SU-DHL-6 (cell line): ENCODE results near the gene CFAP161.

ENCODE experiments used
- H2AFZ ChIP-seq: fragments of 200-600 bp; sonication (generic); 2 replicates; pipeline ENCODE4 v1.6.1; 2014; ENCODE audit warnings: low read depth, mild to moderate bottlenecking, moderate library complexity, mixed read lengths, antibody characterized with exemption, low read length; ENCODE audit not compliant: severe bottlenecking
- H3F3A ChIP-seq: fragments of 200-600 bp; shearing (Covaris generic); 2 replicates; pipeline ENCODE4 v1.6.0; 2016; ENCODE audit warnings: antibody characterized with exemption, mild to moderate bottlenecking; ENCODE audit not compliant: insufficient read depth
- H3K27ac ChIP-seq: fragments of 200-600 bp; sonication (generic); 2 replicates; pipeline ENCODE4 v1.5.1; 2016; ENCODE audit warnings: low read depth, mild to moderate bottlenecking, low read length, moderate library complexity, mixed read lengths
- H3K27me3 ChIP-seq: fragments of 200-600 bp; sonication (generic), shearing (Covaris generic); 2 replicates; pipeline ENCODE4 v1.6.0; 2014; ENCODE audit warnings: mild to moderate bottlenecking, low read length
- H3K36me3 ChIP-seq: fragments of 200-600 bp; sonication (generic); 2 replicates; pipeline ENCODE4 v1.6.1; 2014; ENCODE audit warnings: mild to moderate bottlenecking, low read length, mixed read lengths
- H3K4me2 ChIP-seq: fragments of 300-600, 200-600 bp; shearing (Covaris generic), sonication (generic); 2 replicates; pipeline ENCODE4 v1.6.0; 2014; ENCODE audit warnings: low read length, low read depth, mild to moderate bottlenecking; ENCODE audit not compliant: poor library complexity, severe bottlenecking
- H3K4me3 ChIP-seq: fragments of 200-600 bp; sonication (generic); 2 replicates; pipeline ENCODE4 v1.5.1; 2014; ENCODE audit warnings: antibody characterized with exemption, low read length, mild to moderate bottlenecking, mixed read lengths; ENCODE audit not compliant: insufficient read depth, poor library complexity, severe bottlenecking
- H3K79me2 ChIP-seq: fragments of 200-600 bp; sonication (generic); 2 replicates; pipeline ENCODE4 v1.6.1; 2014; ENCODE audit warnings: mild to moderate bottlenecking, low read length, moderate library complexity; ENCODE audit not compliant: insufficient read depth
- H3K9ac ChIP-seq: fragments of 200-600 bp; sonication (generic); 2 replicates; pipeline ENCODE4 v1.7.0; 2014; ENCODE audit warnings: mild to moderate bottlenecking, low read length
- H3K9me2 ChIP-seq: fragments of 200-600 bp; sonication (generic); replicated peaks from 2 replicates; pipeline ENCODE4 v1.6.1; 2014; ENCODE audit warnings: low read length; ENCODE audit not compliant: insufficient read depth
- H3K9me3 ChIP-seq: fragments of 200-600 bp; sonication (generic); 2 replicates; pipeline ENCODE4 v1.6.1; 2014; ENCODE audit warnings: low read length, mixed read lengths; ENCODE audit not compliant: insufficient read depth
- H4K20me1 ChIP-seq: fragments of 200-600 bp; sonication (generic); 2 replicates; pipeline ENCODE4 v1.6.1; 2014; ENCODE audit warnings: low read depth, mild to moderate bottlenecking, antibody characterized with exemption, low read length, moderate library complexity, mixed read lengths
- EZH2phosphoT487 ChIP-seq: fragments of 200-600 bp; sonication (generic), shearing (Covaris generic); conservative IDR thresholded peaks from 2 replicates; pipeline ENCODE4 v1.6.1; 2018; ENCODE audit warnings: mild to moderate bottlenecking, antibody characterized with exemption, low read length, moderate library complexity, mixed read lengths
- TF ChIP-seq, protein P1 (sequence below): fragments of 200-600 bp; sonication (generic); IDR thresholded peaks from one replicate; pipeline ENCODE4 v1.5.1; 2017; ENCODE audit warnings: antibody characterized with exemption, mild to moderate bottlenecking, low read length, moderate library complexity; ENCODE audit not compliant: insufficient read depth, poor library complexity, severe bottlenecking

The CFAP161 gene

DNA sequence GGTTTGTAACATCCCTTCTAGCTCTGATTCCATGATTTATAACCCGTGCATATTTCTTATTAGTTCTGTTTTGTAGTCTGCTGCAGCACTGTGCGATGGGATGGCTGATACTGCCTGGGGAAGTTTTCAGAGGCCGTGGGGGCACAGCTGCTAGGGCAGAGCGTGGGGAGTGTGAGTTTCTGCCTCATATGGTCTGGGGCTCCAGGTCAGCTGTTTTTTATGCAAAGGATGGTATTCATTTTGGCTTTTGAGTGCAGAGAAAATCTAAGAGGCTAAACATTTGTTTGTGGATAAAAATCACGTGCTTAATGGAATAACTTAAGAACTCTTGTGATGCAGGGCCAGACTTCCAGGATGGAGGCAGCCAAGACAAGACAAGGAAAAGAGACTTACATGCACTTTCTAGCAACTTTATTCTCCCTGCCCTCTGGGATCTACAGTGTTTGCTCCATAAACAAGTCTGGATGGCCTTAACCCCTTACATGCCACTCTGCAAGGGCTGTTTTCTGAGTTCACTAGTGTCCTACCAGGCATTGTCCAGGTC is 45.5 kb upstream of the CFAP161 start:
- Histone ChIP-seq H2AFZ (no peak overlapping the region), H3K27ac (no peak overlapping the region), H3F3A (no peaks in the 10 kb centered on the region), H4K20me1 (no peaks in the 10 kb centered on the region), H3K4me3 (no peak overlapping the region), H3K9ac (no peak overlapping the region), H3K4me2 (no peak overlapping the region), H3K9me2 (no peaks in the 10 kb centered on the region), H3K27me3 (no peaks in the 10 kb centered on the region; the same call in 1 of the 2 replicates), H3K79me2 (no peaks in the 10 kb centered on the region), H3K9me3 (no peaks in the 10 kb centered on the region), H3K36me3 (no peaks in the 10 kb centered on the region)
- no peak for TF ChIP-seq EZH2phosphoT487
- TF ChIP-seq, protein P1, sequence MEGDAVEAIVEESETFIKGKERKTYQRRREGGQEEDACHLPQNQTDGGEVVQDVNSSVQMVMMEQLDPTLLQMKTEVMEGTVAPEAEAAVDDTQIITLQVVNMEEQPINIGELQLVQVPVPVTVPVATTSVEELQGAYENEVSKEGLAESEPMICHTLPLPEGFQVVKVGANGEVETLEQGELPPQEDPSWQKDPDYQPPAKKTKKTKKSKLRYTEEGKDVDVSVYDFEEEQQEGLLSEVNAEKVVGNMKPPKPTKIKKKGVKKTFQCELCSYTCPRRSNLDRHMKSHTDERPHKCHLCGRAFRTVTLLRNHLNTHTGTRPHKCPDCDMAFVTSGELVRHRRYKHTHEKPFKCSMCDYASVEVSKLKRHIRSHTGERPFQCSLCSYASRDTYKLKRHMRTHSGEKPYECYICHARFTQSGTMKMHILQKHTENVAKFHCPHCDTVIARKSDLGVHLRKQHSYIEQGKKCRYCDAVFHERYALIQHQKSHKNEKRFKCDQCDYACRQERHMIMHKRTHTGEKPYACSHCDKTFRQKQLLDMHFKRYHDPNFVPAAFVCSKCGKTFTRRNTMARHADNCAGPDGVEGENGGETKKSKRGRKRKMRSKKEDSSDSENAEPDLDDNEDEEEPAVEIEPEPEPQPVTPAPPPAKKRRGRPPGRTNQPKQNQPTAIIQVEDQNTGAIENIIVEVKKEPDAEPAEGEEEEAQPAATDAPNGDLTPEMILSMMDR, result no peak

DNA sequence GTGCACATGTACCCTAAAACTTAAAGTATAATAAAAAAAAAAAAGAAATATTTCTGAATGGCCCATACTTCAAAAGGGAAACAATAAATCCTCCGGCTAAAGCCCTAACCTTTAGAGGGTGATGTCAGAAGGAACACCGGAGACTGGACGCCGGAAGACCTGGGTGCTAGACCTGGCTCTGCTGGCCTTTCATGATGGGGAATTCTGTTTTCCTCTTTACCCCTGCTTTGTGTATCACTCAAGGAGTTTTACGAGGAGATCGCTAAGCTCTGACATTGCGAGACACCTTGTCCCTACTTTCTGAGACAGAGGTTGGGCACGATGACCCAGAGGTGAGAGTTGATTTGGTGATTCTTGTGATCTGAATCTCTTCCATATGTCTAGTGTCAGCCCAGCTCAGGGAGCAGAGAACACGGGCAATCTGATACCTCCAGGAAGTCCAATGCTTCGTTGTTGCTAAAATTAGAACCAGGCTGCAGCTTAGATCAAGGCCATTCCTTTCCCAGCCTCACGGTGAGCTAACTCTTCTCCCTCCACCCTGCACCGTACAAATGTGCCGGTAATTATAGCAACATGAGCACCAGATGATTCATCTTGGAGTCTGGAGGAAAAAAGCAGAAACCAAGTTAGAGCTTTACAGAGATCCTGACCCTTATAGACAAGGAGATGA is 42.0 kb upstream of the CFAP161 start:
- no peaks in the 10 kb centered on the region for H3K9me3 ChIP-seq
- H3K79me2 ChIP-seq, result no peaks in the 10 kb centered on the region
- no peaks in the 10 kb centered on the region; the same call in 1 of the 2 replicates for H3K27me3 ChIP-seq
- H3K36me3 ChIP-seq, result no peaks in the 10 kb centered on the region
- H3K4me3 ChIP-seq, result no peak overlapping the region
- no peak overlapping the region for H2AFZ ChIP-seq
- H4K20me1 ChIP-seq, result no peaks in the 10 kb centered on the region
- TF ChIP-seq EZH2phosphoT487, result no peak
- H3K27ac ChIP-seq, result no peak overlapping the region
- no peaks in the 10 kb centered on the region for H3K9me2 ChIP-seq
- no peak overlapping the region for H3K9ac ChIP-seq
- no peak overlapping the region for H3K4me2 ChIP-seq
- no peaks in the 10 kb centered on the region for H3F3A ChIP-seq

DNA sequence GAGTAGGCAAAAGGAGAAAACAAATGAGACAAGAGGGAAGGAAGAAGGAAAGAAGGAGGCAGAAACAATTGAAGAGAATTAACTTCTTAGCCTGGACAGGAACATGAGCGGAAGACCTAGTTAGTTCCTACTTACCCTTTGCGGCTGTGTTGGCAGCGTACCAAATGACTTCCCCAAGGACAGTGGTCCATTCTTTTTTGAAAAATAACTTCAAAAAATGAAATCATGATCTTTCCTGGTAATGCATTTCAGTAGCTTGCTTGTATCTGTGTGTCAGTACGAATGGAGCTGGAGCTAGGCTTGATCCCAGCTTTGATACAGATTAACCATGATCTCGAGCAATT is 41.5 kb upstream of the CFAP161 start:
- Histone ChIP-seq H3K4me2 (no peak overlapping the region), H4K20me1 (no peaks in the 10 kb centered on the region), H3K36me3 (no peaks in the 10 kb centered on the region), H3K79me2 (no peaks in the 10 kb centered on the region), H3K4me3 (no peak overlapping the region), H3K27me3 (no peaks in the 10 kb centered on the region; the same call in 1 of the 2 replicates), H3F3A (no peaks in the 10 kb centered on the region), H3K9me2 (no peaks in the 10 kb centered on the region), H3K9me3 (no peaks in the 10 kb centered on the region), H3K9ac (no peak overlapping the region), H3K27ac (no peak overlapping the region), H2AFZ (no peak overlapping the region)
- TF ChIP-seq, protein P1, result no peak
- no peak for TF ChIP-seq EZH2phosphoT487

DNA sequence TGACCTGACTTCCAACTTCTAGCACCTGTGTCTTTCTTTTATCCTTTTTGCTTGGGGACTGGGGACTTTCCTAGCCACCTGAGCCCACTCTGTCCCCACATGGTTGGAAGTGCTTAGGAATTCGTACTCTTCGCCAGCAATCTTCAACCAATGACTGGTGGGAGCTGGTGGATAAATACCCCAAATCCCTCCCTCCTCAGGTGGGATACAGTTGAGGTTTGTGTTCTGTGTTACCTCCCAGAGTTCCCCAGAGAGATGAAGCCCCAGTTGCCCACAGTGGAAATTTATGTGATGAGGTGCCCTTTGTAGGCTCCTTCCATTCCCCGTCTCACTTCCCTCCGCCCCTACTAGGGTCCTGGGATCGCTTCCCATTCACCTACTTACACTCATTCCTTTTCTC is 40.1 kb upstream of the CFAP161 start:
- Histone ChIP-seq H3K4me3 (no peak overlapping the region), H3K4me2 (no peak overlapping the region), H4K20me1 (no peaks in the 10 kb centered on the region), H3K9me2 (no peaks in the 10 kb centered on the region), H3K79me2 (no peaks in the 10 kb centered on the region), H3F3A (no peaks in the 10 kb centered on the region), H3K27ac (no peak overlapping the region), H3K27me3 (no peaks in the 10 kb centered on the region), H3K9me3 (no peaks in the 10 kb centered on the region), H3K36me3 (no peaks in the 10 kb centered on the region), H3K9ac (no peak overlapping the region), H2AFZ (no peak overlapping the region)
- no peak for TF ChIP-seq EZH2phosphoT487
- TF ChIP-seq, protein P1, result no peak
